ENCODE measurements around the gene CADM4.
"Not testable (repeated sequence)": the region's sequence is repeated elsewhere in the genome, so short reads cannot be mapped to it uniquely, and the experiment has no call there.

Gene CADM4

GRCh38 chr19:43662487-43662886, 22.8 kb upstream of the CADM4 start:
- peak; percentile 32 for DNase-seq

DNA sequence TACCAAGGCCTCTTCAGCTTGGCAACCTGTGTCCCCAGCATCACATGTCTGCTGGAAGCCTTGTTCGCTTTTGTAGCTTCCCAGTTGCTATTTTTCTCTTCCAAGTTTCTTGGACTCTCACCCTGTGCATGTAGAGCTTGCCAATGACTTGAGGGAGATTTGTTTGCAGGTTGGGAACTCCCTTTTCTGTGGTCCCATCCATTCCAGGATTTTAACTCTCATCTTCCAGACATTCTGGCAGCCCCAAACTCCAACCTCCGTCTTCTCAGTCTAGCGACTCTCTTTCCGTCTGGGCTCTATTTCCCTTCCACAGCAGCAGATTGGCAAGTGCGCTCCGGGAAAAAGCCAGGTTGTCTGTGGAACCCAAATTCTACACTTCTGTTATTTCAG, 21.3 kb upstream of the CADM4 start:
- no peak for DNase-seq

DNA sequence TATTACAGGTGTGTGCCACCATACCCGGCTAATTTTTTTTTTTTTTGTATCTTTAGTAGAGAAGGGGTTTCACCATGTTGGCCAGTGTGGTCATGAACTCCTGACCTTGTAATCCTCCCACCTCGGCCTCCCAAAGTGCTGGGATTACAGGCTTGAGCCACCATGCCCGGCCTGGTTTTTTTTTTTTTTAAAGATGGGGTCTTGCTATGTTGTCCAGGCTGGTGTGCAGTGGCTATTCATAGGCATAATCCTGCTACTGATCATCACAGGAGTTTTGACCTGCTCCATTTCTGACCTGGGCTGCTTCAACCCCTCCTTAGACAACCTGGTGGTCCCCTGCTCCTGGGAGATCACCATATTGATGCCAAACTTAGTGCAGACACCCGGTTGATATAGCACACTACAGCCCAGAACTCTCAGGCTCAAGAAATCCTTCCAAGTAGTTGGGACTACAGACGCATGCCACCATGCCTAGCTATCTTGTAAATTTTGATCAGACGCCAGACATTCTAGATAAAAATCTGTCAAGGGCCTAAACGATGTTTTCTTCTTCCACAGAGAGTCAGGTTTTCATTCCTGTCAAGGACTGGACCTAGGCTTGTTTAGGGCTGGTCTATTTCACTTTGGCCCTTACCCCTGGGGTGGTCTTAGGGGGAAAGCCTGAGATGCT, 20.8 kb upstream of the CADM4 start:
- no peak for DNase-seq

DNA sequence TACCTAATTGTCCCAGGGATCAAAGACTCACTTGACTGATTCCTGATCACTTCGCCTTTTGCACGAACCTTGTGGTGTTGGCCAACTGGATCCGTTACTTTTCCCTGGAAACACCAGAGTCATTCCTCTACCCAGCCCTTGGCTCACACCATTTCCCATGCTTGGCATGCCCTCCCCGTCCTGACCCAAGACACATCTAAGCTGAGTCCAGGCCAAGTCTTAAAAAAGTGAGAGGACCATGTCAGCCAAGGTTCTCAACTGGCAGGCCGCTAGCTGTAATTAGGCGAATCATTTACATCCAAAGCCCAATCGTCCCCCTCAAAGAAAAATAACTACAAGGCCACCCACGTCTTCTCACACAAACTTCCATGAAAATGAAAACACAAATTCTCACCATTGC, 18.8 kb upstream of the CADM4 start:
- DNase-seq = no peak

DNA sequence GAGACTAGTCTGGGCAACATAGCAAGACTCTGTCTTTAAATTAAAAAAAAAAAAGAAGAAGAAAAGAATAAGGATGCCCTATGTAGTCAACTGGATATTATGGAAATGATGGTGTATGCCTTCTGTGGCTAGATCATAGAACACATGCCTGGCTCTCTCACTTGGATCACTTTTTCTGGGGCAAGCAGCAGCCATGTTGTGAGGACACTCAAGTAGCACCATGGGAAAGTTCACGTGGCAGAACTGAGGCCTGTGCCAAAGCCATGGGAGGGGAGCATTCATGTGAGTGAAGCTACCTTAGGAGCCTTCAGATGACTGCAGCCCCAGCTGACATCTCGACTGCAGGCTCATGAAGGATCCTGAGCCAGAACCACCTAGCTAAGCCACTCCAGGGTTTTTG, 18.4 kb upstream of the CADM4 start:
- no peak for DNase-seq

DNA sequence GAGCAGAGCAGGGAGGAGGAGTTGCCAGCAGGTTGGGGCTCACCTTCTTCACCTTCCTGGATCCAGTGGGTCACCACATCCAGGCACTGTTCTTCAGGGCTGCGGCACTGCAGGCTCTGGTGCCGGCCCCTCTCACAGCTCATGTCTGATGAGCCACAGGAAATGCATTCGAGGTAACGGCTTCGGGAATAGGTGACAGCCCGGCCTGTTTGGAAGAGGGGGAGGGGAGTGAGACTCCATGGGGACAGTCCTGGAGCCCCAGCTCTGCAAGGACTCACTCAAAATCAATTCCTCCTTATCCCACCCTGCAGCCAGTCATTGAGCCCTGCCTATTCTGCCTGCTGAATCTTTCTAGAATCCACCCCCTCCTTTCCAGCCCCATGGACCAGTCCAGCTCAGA, 16.8 kb upstream of the CADM4 start:
- DNase-seq = no peak

- DNase-seq = no peak
Observed at GRCh38 chr19:43652546-43652874, 12.9 kb upstream of the CADM4 start.

- peak; percentile 70 for DNase-seq
Observed at GRCh38 chr19:43651758-43652545, 12.3 kb upstream of the CADM4 start.

DNA sequence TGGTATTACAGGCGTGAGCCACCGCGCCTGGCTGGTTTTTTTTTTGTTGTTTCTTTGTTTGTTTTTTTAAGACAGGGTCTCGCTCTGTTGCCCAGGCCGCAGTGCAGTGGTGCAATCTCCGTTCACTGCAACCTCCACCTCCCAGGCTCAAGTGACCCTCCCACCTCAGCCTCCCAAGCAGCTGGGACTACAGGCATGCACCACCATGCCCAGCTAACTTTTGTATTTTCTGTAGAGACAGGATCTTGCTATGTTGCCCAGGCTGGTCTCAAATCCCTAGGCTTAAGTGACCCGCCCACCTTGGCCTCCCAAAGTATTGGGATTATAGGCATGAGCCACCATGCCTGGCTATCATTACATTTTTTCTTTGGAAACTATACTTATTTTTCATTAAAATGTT, 10.6 kb upstream of the CADM4 start:
- DNase-seq = not testable (repeated sequence)

DNA sequence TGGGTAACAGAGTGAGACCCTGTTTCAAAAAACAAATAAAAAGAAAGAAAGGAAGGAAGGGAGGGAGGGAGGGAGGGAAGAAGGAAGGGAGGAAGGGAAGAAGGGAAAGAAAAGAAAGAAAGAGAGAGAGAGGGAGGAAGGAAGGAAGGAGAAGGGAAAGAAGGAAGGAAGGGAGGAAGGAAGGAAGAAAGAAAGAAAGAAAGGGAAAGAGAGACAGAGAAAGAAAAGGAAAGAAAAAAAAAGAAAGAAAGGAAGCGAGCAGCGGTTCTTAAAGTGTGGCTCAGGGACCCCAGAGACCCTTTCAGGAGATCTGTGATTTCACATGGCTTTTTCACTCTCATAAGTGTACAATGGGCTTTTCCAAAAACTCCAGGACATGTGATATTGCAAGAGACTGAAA, 9.9 kb upstream of the CADM4 start:
- no peak for DNase-seq

- no peak for DNase-seq
Observed at GRCh38 chr19:43648633-43649032, 9.0 kb upstream of the CADM4 start.

GRCh38 chr19:43644181-43644580, 4.5 kb upstream of the CADM4 start:
- peak; percentile 28 for DNase-seq

DNA sequence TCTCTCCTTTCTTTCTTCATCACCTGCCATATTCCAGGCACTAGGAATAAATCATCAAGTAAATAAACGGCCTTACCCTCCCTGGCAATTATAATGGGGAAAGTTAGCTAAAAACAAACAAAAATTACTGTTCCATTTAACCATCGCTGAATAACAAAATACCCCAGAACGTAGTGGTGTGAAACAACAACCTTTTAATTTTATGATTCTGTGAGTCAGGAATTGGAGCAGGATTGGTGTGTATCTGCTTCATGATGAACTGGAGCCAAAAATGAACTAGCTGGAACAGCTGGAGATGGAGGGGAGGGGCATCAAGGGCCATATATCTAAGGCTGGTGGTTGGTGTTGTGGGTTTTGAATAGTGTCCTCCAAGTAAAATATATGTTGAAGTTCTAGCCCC, 3.7 kb upstream of the CADM4 start:
- peak; percentile 11 for DNase-seq

GRCh38 chr19:43642531-43642930, 2.9 kb upstream of the CADM4 start:
- no peak for DNase-seq

- no peak for DNase-seq
Observed at GRCh38 chr19:43641333-43641732, 1.7 kb upstream of the CADM4 start.

- DNase-seq = no peak
Observed at GRCh38 chr19:43640424-43640757, 741 bp upstream of the CADM4 start.

DNA sequence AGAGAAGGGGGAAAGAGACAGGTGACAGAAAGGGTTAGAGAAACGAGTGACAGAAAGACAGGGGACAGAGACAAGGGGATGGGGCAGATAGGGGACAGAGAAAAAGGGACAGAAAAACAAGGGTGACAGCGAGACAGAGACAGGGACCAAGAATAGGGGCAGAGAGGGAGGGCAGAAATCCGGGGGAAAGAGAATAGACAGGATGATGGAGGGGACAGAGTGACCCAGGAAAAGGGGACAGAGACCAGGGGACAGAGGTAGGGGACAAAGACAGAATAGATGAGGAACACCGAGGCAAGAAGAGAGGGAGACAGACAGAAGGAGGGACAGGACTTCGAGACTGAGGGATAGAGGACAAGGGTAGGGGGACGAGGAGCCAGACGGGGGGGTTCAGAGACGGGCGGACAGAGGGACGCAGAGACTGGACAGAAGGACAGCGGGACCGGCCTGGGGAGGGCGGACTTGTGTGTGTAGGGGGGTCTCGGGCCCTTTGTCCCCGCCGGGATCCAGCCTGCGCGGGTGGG, 593 bp downstream of the CADM4 start:
- no peak for DNase-seq

DNA sequence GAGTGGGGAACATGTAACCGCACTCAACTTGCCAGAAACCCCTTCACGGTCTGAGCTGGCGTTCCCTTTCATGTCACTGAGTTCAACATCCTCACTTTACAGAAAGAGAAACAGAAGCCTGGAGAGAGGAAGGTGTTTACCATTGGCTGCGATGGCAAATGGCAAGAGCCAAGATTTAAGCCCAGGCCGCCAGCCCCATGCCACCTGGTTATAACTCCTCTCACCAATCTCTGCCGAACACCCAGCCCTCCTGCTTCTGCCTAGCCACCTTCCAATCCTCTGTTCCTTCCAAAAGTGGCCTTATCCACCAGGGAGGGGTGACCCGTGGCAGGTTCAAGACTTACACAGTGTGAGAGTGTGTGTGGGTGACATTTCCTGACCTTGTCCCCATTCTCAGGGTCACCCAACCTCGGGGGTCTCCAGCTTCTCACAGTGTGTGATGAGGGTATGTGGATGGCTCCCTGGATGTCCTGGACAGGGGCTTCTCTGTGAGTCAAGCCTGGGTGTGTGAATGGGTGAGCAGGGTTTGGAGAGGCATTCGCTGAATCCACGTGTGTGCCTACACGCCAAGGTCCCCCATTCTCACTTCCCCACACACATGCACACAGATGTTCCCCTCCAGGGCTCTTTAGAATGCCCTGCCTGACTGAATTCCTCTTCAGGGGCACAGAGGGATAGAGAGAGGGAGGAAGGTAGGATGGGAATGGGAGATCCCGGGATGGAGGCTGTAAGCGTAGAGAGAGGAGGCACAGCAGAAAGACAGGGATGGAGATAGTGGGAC, 1.2 kb downstream of the CADM4 start:
- DNase-seq = no peak

GRCh38 chr19:43636121-43636683, 3.4 kb downstream of the CADM4 start:
- no peak for DNase-seq

GRCh38 chr19:43635561-43635940, 4.1 kb downstream of the CADM4 start:
- not testable (repeated sequence) for DNase-seq

GRCh38 chr19:43634872-43635560, 4.6 kb downstream of the CADM4 start:
- no peak for DNase-seq

DNA sequence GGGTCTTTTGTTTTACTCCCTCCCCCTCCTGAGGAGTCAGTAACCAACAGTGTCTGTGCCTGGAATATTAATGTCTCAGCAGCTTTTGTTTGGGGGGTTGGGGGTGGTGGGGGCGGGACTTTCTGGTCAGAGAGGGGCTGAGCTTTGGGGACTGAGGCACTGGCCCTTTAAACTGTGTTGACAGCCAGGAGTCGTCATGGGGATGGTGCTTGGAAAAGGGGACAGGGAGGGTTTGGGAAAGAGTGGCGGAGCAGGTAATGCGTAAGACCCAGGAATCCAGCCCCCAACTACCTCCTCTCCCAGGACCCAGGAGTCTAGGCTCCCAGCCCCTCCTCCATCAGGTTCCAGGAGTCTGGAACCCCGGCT, 5.2 kb downstream of the CADM4 start:
- no peak for DNase-seq

- DNase-seq = no peak
Observed at GRCh38 chr19:43634068-43634467, 5.6 kb downstream of the CADM4 start.
